Measurements from ENCODE around the gene GRAMD4. TPM values are rescaled to one million over a fixed set of nuclear protein-coding genes. Genes with fewer than 3 reads are reported as not detected.

GRAMD4 gene, protein sequence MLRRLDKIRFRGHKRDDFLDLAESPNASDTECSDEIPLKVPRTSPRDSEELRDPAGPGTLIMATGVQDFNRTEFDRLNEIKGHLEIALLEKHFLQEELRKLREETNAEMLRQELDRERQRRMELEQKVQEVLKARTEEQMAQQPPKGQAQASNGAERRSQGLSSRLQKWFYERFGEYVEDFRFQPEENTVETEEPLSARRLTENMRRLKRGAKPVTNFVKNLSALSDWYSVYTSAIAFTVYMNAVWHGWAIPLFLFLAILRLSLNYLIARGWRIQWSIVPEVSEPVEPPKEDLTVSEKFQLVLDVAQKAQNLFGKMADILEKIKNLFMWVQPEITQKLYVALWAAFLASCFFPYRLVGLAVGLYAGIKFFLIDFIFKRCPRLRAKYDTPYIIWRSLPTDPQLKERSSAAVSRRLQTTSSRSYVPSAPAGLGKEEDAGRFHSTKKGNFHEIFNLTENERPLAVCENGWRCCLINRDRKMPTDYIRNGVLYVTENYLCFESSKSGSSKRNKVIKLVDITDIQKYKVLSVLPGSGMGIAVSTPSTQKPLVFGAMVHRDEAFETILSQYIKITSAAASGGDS
- 18.5 and 22.4 TPM in 2 replicates for total RNA-seq
- 15.3 TPM for polyA plus RNA-seq (2012)

DNA sequence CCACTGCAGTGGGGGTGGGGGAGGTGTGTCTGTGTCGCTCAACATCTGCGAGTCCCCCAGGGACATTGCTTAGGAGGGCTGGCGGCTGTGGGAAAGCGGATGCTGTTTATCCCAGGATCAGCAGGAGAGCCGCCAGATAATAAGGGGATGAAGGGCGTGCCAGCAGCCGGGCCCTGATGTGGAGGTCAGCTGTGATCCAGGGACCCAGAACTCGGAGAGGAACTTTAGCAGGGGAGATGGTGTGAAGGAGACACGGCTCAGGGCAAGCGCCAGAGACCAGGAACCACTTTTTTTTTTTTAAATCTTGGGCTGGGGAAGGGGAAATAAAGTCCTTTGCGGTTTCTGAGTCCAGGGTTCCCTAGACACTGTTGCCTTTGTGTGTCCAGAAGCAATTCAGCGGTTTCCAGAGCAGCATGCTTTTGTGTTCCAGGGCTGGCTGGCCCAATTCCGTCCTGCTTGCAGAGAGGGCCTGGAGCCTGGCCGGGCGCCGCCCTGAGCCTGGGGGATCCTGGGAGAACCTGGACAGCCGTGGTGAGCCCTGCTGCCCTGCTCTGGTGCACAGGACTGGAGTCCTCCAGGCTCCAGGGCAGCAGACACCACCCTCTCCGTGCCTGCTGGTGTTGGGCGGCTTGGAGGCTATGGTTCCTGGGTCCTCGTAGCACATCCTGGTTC lies at the start of gene GRAMD4:
Gene GRAMD4, plus strand, starts transcription at position 557 of the 672 bp plus-strand sequence. CDS start 6,414 bp downstream, outside the sequence.
- DNase-seq (ENCODE audit: low read depth): no peak

DNA sequence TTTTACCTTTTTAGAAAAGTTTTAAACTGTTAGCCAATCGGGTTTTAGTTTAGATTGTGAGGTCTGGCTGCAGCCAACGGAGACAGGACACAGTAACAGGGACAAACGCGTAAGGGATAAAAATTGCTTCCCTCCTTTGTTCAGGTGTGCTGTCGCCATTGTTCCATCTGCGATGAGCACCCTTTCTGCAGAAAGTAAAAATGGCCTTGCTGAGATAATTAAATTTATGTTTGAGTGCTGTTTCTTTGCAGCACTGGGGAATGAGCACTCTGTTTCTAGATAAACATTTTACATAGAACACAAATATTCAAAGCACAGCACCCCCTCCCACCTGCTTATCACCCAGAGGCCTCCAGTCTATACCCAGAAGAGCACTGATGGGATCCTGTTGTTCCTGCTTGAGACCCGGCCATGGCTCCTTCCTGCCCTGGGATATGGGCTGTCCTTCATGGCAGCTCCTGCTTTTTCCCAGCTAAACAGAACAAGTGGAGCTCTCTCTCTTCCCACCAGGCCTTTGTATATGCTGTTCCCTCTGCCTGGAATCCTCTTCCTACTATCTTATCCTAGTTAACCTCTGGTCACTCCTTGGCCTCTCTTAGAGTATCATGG lies 48.4 kb upstream of the GRAMD4 start:
- DNase-seq (ENCODE audit: low read depth): no peak

DNA sequence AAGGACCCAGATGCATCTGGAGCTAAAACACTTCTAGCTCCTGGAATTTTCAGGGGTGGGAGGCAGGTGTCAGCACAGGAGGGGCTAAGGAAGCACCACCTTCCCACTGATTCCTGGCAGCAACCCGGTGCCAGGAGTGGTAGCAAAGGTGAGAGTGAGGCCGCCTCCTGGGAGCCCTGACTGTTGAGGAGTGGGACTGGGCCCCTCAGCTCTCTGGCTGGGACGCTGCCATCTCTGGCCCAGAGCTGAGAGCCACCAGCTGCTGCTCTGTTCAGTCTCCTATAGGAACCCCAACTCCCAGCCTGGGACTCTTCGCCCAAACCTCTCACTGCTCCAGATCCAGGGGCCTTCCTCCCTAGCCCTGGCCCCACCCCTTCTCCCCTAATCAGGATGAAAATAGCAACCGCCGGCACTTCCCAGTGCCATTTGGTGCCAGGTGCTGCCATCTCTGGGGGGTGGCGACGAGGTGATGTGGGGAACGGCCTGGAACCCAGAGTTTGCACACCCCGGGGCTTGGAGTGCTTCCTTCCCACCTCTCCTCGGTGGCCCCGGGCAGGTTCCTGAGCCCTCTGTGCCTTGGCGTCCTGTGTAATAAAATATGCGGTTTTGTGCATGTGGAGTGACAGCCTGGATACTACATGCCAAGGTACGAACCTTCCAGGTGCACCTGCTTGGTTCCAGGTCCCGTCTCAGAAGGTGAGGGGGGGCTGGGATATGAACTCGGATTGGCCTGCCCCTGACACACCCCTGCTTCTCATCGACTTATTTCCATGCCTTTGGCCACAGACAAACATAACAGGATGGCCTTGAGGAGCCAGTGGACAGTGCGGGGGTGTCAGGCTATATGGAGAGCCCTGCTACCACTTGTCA lies 47.0 kb upstream of the GRAMD4 start:
- no peak for DNase-seq (ENCODE audit: low read depth)

DNA sequence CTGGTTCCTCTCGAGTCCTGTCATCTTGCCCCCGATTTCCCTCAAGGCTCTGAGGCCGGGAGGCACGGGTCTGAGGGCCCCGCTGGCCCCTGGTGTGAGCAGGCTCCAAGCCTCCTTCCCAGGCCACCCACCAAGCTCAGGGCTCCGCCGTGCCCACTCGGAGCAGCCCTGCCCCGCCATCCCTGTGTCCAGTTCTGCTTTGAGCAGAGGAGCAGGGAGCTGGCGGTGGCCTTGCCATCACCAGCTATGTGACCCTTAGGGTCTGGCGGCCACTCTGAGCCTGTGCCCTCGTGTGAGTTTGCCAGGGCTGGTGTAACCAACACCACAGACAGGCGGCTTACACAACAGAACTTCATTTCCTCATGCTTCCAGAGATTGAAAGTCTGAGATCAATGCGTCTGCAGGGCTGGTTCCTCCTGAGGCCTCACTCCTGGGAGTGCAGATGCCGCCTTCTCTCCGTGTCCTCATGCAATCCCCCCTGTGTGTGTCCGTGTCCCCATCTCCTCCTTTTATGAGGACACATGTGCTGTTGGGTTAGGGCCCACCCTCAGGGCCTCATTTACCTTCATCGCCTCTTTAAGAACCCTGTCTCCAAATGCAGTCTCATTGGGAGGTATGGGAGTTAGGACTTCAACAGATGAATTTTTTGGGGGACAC lies 46.3 kb upstream of the GRAMD4 start:
- no peak for DNase-seq (ENCODE audit: low read depth)

DNA sequence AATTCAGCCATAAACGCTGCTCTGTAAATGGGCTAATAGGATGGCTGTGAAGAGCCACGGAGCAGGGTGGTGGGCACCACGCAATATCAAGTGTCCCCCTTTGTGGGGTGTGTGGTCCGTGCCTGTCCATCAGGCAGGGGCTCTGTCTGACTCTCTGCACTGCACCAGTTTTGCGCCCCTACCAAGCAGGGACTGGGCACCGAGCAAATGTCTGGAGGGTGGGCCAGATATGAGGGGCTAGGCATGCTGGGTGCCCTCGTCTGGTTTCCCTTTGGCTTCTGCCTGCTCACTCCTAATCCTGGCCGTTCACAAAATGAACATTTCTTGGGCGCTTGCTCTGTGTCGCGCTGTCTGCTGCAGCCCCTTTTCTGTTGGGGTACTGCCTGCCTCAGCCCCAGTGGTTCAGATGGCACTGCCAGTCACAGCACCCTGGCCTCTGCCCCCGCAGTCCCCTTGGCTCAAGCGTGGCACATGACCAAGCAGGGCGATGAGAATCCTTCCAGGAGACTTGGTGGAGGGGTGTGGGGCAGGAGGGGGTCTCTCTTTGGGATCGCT lies 45.7 kb upstream of the GRAMD4 start:
- no peak for DNase-seq (ENCODE audit: low read depth)

DNA sequence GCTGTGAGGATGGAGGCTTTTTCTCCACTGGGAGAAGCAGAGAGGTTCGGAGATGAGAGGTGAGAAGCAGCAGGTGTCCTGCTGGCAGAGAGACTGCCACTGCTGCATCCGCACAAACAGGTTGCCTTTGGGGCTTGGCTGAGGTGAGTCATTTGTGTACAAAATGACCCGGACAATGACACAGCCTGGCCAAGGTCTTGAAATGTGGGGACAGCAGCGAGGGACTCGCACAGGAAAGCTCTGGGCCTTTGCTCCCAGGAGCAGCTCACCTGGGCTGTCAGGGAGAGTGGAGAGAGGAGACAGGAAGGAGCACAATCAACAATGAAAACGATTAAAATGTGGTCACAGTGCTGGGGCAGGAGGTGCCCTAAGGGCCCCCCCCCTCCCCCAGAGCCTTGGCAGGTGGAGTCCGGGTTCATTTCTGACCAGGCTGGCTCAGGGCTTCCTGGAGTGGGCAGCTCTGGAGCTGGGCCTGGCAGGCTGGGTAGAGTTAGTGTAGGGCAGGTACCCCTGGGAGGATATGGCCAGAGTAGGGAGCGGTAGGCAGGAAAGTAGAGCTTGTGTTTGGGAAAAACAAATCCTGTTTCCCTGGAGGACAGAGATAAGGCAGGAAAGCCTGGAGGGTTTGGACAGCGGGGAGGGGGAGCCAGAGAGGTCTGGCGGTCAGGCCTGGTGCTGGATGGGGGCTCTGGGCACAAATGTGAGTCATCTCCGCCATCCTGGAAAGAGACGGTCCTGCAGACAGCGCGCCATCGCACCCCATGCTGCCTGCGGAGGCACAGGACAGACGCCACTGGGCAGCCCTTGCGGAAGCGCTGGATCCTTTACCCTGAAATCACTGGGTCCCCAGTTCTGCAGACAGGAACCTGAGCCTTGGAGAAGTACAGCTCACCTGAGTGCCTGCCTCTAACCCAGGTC lies 44.9 kb upstream of the GRAMD4 start:
- DNase-seq (ENCODE audit: low read depth): no peak

DNA sequence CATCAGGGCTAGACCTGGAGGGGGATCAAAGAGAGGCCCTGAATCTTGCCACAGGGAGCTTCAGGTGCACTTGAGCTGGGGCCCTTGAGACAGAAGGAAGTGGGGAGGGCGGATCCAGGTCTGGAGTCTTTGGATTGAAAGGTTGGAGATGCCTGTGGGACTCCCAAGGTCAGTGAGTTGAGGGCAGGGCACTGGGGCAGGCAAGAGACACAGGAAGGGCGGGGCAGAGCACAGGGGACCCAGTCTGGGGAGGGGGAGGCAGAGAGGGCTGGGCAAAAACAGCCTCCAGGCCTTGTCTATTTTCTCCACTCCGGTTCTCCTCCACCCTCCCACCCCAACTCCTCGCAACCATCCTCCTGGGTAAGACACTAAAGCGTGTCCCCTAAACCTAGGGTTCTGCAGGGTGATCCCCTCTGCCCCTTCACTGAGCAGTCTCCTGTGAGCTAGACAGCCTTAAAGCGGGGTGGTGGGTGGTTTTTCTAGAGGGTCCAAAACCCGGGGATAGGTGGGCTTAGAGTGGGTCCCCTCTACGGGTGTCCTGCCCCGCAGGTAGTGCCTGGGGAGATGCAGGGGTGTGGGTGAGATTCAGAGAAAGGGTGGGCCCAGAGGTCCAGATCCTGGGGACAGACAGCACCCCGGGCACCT lies 44.2 kb upstream of the GRAMD4 start:
- DNase-seq (ENCODE audit: low read depth): no peak

DNA sequence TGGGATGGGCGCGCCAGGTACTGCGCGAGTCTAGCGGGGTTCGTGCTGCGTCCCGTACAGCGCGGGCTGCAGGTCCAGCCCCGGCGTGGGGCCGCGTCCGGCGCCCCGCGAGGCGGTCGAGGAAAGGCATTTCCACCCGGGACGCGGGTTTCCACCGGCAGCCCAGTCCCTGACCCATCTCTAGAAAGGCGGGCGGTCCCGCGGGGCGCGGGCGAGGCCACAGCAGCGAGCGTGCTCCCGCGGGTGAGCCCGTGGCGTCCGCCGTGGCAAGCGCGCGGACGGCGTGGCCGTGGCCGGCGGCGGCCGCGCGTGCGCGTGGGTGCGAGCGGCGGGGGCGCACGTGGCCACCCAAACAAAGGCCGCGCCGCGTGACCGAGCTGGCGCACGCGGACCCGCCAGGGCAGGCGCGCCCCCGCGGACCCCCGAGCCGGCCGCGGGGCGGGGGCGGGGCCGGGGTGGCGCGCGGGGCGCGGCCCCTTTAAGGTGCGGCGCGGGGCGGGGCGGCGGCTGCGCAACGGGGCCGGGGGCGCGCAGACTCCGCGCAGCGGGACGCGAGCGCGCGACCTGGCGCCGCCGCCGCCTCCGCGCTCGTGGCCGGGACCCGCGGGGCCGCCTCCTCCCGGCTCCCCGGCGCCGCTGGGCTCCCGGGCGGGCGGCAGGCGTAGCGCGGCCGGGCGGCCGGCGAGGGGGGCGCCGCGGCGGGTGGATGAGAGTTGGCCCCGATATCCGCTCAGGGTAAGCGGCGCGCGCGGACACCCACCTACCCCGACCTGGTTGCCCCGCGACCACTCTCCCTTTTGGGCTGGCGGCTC lies 43.4 kb upstream of the GRAMD4 start:
- peak; percentile 65 for DNase-seq (ENCODE audit: low read depth)

DNA sequence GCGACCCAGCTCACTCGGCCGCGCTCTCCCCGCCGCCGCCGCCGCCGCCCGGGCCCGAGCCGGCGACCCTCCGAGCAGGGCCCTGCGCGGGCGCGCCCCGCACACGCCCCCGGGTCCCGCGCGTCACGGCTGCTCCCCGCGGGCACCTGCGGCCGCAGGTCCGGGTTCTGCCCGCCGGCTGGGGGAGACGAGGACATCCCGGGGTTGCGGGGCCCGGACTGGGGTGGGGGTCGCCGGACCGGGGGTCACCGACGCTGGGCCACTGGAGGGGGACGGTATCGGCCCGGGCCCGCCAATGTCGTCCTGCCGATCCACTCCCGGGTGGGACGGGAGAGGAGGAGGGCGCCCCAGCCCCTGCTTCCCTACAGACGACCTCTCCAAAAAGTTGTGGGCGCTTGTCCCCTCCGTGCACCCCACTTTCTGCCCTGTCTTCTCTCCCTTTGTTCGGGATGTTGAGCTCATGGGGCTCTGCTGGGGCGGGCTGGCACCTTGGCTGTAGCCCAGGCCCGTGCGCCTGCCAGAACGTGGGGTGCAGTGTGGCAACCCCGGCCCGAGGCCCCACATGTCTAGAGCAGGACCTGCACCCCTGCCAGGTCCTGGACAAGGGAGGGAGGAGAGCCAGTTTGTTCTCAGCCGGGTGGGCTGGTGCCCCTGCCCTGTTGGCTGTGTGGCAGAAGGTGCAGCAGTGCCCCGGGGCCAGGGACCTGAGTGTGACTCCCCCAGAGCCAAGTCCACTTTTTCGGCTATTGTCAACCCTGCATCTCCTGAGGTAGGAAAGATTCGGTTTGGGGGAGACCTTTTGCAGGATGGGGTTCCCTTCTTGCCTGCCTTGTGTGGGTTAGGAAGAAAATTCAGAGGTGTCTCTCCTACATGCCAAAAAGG lies 42.6 kb upstream of the GRAMD4 start:
- DNase-seq (ENCODE audit: low read depth): no peak

DNA sequence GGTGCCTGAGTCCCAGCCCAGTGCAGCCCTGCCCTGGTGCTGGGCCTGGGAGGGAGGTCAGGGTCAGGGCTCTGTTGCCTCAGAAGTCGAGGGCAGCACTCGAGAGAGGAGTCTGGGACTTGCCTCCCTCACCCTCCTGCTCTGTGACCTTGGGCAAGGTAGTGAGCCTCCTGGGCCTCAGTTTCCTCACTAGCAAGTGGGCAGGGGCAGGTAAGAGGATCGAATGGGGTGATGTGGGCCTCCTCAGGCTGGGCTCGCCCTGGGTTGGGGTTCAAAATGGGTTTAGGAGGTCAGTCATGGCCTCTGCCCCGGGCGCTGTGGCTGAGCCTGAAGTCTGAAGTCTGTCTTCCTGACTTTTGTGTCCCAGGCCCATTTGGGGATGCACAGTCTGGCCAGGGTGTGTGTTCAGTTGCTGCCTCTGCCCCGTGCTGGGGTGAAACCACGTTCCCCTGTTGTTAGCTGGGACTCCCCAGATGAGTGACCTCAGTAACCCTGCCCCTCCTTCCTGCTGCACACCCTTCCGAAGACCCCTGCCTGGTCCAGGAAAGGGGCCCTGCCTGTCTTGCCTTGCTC lies 41.8 kb upstream of the GRAMD4 start:
- no peak for DNase-seq (ENCODE audit: low read depth)

DNA sequence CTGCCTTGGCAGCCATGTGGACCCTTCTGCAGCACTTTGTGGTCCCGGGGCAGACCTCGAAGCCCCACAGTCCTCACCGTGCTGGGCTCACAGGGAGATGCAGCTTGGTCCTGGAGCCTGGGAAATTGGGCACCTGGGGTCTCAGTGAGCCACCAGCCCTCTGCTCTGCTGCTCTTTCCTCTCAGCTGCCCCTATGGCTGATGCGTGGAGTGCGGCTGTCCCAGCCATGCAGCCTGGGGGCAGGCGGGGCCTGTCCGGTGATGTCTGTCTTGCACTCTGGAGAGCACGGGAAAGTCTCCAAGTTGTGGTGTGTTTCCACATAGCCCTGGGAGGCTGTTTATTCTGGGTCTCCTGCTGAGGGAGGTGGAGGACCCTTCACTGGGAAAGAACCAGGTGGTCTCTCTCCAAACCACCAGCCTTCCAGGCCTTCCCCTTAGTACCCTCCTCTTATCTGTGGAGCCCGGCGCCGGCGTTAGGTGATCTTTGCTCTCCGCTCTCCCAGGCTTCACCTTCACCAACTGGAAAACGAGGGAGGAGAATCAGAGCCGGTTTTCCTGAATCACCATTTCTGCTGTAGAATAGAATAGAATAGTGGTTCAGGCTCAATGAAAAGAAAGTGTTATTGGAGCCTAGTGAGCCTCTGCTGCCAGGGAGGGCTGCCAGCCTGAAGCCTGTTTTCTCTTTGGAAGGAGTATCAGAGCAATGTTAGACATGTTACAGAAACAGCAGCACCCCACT lies 41.2 kb upstream of the GRAMD4 start:
- no peak for DNase-seq (ENCODE audit: low read depth)

DNA sequence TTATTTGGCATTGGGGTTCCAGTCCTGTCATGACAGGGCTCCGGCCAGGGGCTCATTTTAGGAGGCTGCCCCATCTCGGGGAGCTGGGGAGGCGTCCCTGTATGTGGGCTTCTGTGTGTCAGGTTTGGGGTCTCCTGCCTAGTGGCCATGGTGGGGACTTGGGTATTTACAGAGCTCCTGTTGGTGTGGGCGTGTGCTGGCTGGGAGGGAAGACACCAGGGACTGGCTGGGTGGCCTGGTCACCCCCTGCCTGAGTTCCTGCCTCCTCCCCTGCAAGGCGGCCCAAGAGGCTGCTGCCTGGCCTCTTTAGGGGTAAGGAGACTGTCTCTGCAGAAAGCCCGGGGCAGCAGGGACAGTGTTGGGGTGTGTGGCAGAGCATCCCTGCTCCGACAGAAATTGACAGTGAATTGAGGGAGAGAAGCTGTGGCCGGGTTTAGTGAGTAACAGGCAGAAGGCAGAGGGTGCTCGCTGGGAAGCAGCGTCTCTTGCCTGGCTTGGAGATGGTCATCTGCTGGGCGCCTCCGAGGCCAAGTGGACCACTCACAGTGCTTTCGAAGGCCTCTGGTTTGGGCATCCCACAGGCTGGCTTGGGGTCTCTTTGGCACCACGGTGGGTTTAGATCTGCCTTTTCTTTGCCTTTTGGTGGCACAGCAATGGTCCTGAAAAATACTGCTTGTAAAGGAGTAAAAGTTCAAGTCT lies 40.3 kb upstream of the GRAMD4 start:
- DNase-seq (ENCODE audit: low read depth): no peak

DNA sequence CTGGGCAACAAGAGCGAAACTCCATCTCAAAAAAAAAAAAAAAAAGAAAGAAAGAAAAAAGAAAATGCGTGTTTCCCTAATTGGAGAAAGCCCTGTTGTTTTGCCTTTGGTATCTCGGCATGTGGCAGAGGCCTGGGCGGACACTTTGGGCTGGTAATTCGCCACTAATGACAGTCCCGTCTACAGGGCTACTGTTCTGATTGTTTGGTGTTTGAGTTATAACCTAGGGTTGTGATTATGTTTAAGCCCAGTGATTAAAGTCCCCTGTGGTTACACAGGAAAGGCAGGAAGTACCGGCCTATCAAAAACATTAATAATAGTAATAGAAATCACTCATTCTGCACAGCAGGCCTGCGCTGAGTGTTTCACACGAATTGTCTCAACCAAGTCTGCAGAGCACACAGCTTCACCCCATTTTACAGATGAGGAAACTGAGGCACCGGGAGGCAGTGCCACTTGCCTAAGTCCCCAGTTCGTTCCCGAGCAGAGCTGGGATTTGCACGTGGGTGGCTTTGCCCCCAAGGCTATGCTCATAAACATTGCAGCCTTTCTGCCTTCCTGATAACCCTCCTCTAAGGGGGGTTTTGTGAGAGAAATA lies 39.1 kb upstream of the GRAMD4 start:
- no peak for DNase-seq (ENCODE audit: low read depth)

DNA sequence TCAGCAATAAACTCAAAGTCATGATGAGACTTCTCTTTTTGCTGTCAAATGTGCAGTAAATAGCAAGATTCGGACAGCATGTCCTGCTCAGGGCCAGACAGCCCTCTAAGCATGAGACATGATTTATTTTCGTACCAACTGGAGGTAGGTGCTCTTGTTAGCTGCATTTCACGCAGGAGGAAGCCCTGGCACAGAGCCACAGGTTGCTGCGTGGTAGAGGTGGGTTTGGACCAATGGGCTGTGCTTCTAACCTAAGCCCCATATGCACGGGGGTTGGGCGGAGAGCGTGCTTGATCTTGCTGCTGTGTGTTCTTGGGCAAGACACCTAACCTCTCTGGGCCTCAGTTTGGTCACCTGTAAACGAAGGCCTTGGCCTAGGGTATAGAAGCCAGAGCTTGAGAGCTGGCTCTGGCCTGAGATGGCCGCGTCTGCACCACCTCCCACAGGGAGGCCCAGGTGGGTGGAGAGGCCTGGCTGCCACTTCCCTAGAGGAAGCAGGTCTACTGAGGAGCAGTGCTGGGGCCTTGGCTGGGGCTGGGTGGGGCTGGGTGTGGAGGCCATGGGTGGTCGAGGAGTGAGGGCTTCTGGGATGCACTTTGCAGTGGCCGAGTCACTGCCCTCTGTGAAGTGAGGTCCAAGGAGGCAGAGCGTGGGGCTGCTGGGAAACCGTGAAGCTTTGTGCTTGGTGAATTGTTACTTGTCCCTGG lies 38.5 kb upstream of the GRAMD4 start:
- DNase-seq (ENCODE audit: low read depth): no peak

All from myocyte (in vitro differentiated cells).